ENCODE measurements around the gene PPP2R1A. TPM values are rescaled to one million over a fixed set of nuclear protein-coding genes. Genes with fewer than 3 reads are reported as not detected.

Gene PPP2R1A
- total RNA-seq, 2 experiments from 2014 or later: 151 to 157 TPM

DNA sequence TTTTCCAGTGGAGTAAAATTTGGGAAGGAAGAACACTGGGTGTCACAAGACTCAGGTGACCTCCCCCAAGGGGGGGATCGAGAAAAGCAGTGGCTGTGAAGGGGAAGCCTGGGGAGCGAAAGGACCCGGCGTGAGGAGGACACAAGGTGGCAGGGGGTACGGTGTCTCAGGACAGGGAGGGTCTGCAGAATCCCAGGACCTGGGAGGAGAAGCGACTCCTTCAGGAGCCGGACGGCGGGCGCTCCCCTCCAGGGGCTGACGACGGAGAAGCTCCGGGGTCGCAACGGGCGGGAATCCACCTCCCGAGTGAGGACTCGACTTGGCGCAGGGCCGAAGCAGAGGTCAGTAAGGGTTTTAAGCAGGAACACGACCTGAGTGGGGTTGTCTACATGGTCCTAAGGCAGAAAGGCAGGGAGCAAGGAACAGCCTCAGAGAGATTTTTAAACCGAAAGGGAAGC is 19.0 kb upstream of the PPP2R1A start:
- Histone ChIP-seq H3K36me3 (ENCODE audit: insufficient read depth, low read length) (peaks cover 22% of the 10 kb centered on the region), H3K27me3 (ENCODE audit: control insufficient read depth in 1 of 2, insufficient read depth in 2 of 2, low read length in 2 of 2) (no peaks in the 10 kb centered on the region), H3K27ac (ENCODE audit: low read depth in 1 of 2, low read length in 2 of 2) (peak overlapping the region; percentile 82 to 83), H3K4me1 (ENCODE audit: insufficient read depth, low read length) (peaks cover 26% of the 10 kb centered on the region), H3K4me3 (ENCODE audit: low read length) (peak overlapping the region; percentile 79), H3K9me3 (ENCODE audit: control insufficient read depth in 1 of 2, insufficient read depth in 1 of 2, low read length in 2 of 2) (peaks cover 0 to 12% of the 10 kb centered on the region in 2 experiments)
- intact Hi-C loops (cut with DNase I, micrococcal nuclease): loop anchor here (1.0 to 2.0 kb wide), 3 partner anchors 18 to 128 kb away; no protein-coding TSS in a partner anchor
- peak; percentile 17 for ATAC-seq (ENCODE audit: poor library complexity)
- H3K4me3 Mint-ChIP-seq: peak overlapping the region; percentile 93
- DNase-seq: no peak
- ChIA-PET CTCF (interaction anchor here (1.9 kb wide), 1 partner anchor 18 kb away, joined by 10 read pairs; the partner anchor contains the start of gene PPP2R1A), POLR2A (interaction anchor here (1.3 to 3.1 kb wide), 3 partner anchors 19 to 142 kb away, joined by 4 to 52 read pairs (median 21); partner anchors contain the start of genes PPP2R1A, ZNF614 and ZNF616)
- H3K27ac Mint-ChIP-seq: peak overlapping the region; percentile 95
- no peaks in the 10 kb centered on the region for H3K9me3 Mint-ChIP-seq
- TF ChIP-seq, protein P1, sequence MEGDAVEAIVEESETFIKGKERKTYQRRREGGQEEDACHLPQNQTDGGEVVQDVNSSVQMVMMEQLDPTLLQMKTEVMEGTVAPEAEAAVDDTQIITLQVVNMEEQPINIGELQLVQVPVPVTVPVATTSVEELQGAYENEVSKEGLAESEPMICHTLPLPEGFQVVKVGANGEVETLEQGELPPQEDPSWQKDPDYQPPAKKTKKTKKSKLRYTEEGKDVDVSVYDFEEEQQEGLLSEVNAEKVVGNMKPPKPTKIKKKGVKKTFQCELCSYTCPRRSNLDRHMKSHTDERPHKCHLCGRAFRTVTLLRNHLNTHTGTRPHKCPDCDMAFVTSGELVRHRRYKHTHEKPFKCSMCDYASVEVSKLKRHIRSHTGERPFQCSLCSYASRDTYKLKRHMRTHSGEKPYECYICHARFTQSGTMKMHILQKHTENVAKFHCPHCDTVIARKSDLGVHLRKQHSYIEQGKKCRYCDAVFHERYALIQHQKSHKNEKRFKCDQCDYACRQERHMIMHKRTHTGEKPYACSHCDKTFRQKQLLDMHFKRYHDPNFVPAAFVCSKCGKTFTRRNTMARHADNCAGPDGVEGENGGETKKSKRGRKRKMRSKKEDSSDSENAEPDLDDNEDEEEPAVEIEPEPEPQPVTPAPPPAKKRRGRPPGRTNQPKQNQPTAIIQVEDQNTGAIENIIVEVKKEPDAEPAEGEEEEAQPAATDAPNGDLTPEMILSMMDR (IDR thresholded peaks at IDR 0.05): no peak
- H3K4me1 Mint-ChIP-seq (ENCODE audit: low read depth): peaks cover 36% of the 10 kb centered on the region
- H3K36me3 Mint-ChIP-seq (ENCODE audit: low read depth): peaks cover 59% of the 10 kb centered on the region
- H3K27me3 Mint-ChIP-seq: no peaks in the 10 kb centered on the region

DNA sequence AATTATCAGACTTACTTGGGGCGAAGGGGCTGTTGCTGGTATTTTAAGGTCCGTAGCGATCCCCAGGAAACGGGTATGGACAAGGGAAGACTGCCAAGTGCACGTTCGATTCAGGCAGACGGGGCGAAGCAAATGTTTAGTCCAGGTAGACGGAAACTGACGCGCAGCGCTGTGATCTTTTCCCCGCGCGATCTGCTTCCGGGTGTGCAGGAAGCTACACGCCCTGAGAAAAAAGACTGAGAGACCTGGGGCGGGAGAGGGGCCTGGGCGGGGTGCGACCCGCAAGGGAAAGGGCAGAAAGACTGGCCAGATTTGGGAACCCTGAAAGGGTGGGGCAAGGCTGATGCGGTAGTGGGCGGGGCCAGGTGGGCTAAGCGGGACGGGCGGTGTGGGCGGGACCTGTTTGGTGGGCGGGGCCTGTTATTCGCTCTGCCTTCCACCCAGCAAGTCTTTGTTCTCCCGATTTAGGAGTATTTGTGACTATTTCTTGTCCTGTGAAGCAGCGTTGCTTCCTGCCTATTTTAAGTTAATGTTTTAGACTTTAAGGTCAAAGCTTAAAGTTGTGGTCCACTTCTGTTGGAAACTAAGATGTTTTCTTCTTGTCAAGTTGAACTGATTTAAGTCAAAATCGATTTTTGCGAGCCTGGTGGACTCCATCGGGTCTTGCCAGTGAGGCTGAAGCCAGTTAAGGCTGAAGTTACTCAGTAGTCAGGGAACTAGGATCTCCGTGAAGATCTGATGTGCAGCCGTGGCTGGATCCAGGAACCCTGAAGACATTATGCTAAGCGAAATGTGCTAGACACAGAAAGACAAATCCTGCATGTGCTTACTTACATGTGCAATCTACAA is 18.3 kb upstream of the PPP2R1A start, which contains the start of gene ZNF836:
Gene ZNF836, minus strand, starts transcription at position 301 of the 849 bp plus-strand sequence. CDS start 3,549 bp downstream, outside the sequence.
- Mint-ChIP-seq H3K9me3 (no peaks in the 10 kb centered on the region), H3K27ac (peak within 1 kb of the TSS; percentile 95), H3K4me1 (ENCODE audit: low read depth) (peaks cover 36% of the 10 kb centered on the region), H3K4me3 (peak within 1 kb of the TSS; percentile 93), H3K36me3 (ENCODE audit: low read depth) (peaks cover 53% of the 10 kb centered on the region), H3K27me3 (no peaks in the 10 kb centered on the region)
- peak within 1 kb of the TSS; percentile 82 to 83 for H3K27ac ChIP-seq (ENCODE audit: low read depth in 1 of 2, low read length in 2 of 2)
- intact Hi-C loops (cut with DNase I, micrococcal nuclease): loop anchor here (1.0 to 2.0 kb wide), 3 partner anchors 18 to 127 kb away; no protein-coding TSS in a partner anchor
- CTCF ChIA-PET: interaction anchor here (1.0 to 1.9 kb wide), 3 partner anchors 18 to 32 kb away, joined by 8 to 10 read pairs (median 9); partner anchors contain the start of genes PPP2R1A and ZNF616
- H3K4me3 ChIP-seq (ENCODE audit: low read length): peak within 1 kb of the TSS; percentile 79
- peaks cover 22% of the 10 kb centered on the region for H3K36me3 ChIP-seq (ENCODE audit: insufficient read depth, low read length)
- peak; percentile 84 to 97 (median 90) for DNase-seq
- H3K9me3 ChIP-seq (ENCODE audit: control insufficient read depth in 1 of 2, insufficient read depth in 1 of 2, low read length in 2 of 2): peaks cover 0 to 10% of the 10 kb centered on the region in 2 experiments
- H3K27me3 ChIP-seq (ENCODE audit: control insufficient read depth in 1 of 2, insufficient read depth in 2 of 2, low read length in 2 of 2): no peaks in the 10 kb centered on the region
- H3K4me1 ChIP-seq (ENCODE audit: insufficient read depth, low read length): peaks cover 26% of the 10 kb centered on the region
- TF ChIP-seq, protein P1 (IDR thresholded peaks at IDR 0.05): no peak
- ATAC-seq (ENCODE audit: poor library complexity): peak; percentile 92
- POLR2A ChIA-PET: interaction anchor here (0.6 to 3.1 kb wide), 7 partner anchors 18 to 192 kb away, joined by 3 to 52 read pairs (median 4); partner anchors contain the start of genes PPP2R1A, ZNF614 and ZNF616

DNA sequence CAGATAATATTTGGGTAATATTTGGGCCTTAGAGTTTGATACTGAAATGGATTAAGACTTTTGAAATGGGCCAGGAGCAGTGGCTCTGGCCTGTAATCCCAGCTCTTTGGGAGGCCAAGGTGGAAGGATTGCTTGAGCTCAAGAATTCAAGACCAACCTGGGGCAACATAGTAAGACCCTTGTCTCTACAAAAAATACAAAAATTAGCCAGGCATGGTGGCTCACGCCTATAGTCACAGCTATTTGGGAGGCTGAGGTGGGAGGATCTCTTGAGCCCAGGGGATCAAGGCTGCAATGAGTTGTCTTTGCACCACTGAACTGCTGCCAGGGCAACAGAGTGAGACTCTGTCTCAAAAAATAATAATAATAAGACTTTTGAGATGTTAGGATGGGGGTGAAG is 17.5 kb upstream of the PPP2R1A start:
- Histone ChIP-seq H3K4me1 (ENCODE audit: insufficient read depth, low read length) (peaks cover 26% of the 10 kb centered on the region), H3K36me3 (ENCODE audit: insufficient read depth, low read length) (peaks cover 17% of the 10 kb centered on the region), H3K4me3 (ENCODE audit: low read length) (no peak overlapping the region), H3K27me3 (ENCODE audit: control insufficient read depth in 1 of 2, insufficient read depth in 2 of 2, low read length in 2 of 2) (no peaks in the 10 kb centered on the region), H3K27ac (ENCODE audit: low read depth in 1 of 2, low read length in 2 of 2) (peak overlapping the region; percentile 82 to 83), H3K9me3 (ENCODE audit: control insufficient read depth in 1 of 2, insufficient read depth in 1 of 2, low read length in 2 of 2) (peaks cover 0 to 8% of the 10 kb centered on the region in 2 experiments)
- ATAC-seq (ENCODE audit: poor library complexity) (no peak), DNase-seq (no peak)
- H3K27me3 Mint-ChIP-seq: no peaks in the 10 kb centered on the region
- peak overlapping the region; percentile 93 for H3K4me3 Mint-ChIP-seq
- peak overlapping the region; percentile 95 for H3K27ac Mint-ChIP-seq
- peaks cover 46% of the 10 kb centered on the region for H3K36me3 Mint-ChIP-seq (ENCODE audit: low read depth)
- TF ChIP-seq, protein P1 (IDR thresholded peaks at IDR 0.05): no peak
- POLR2A ChIA-PET: interaction anchor here (1.0 to 3.1 kb wide), 6 partner anchors 17 to 144 kb away, joined by 3 to 52 read pairs (median 4); partner anchors contain the start of genes PPP2R1A, ZNF614 and ZNF616
- H3K9me3 Mint-ChIP-seq: no peaks in the 10 kb centered on the region
- H3K4me1 Mint-ChIP-seq (ENCODE audit: low read depth): peaks cover 36% of the 10 kb centered on the region
- CTCF ChIA-PET: interaction anchor here (1.0 to 1.3 kb wide), 2 partner anchors 17 to 33 kb away, joined by 8 to 9 read pairs; partner anchors contain the start of genes PPP2R1A and ZNF616
- intact Hi-C loops (cut with DNase I, micrococcal nuclease): no loop called here
